ENCODE results near the gene PGLYRP2.

GRCh38 chr19:15447057-15447456 is 32.2 kb downstream of the PGLYRP2 start:
- TF ChIP-seq, protein P1, sequence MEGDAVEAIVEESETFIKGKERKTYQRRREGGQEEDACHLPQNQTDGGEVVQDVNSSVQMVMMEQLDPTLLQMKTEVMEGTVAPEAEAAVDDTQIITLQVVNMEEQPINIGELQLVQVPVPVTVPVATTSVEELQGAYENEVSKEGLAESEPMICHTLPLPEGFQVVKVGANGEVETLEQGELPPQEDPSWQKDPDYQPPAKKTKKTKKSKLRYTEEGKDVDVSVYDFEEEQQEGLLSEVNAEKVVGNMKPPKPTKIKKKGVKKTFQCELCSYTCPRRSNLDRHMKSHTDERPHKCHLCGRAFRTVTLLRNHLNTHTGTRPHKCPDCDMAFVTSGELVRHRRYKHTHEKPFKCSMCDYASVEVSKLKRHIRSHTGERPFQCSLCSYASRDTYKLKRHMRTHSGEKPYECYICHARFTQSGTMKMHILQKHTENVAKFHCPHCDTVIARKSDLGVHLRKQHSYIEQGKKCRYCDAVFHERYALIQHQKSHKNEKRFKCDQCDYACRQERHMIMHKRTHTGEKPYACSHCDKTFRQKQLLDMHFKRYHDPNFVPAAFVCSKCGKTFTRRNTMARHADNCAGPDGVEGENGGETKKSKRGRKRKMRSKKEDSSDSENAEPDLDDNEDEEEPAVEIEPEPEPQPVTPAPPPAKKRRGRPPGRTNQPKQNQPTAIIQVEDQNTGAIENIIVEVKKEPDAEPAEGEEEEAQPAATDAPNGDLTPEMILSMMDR (IDR thresholded peaks at IDR 0.05) = no peak
- TF ChIP-seq POLR2A (IDR thresholded peaks at IDR 0.05) = no peak

All from adrenal gland (tissue), 5 donors.